K562 (cell line): ENCODE results near the gene GABPB1. TPM values are rescaled to one million over a fixed set of nuclear protein-coding genes. Genes with fewer than 3 reads are reported as not detected.

Experiments used
- ADNP ChIP-seq: fragments of 200-800 bp; sonication (Bioruptor generic); IDR thresholded peaks from 2 replicates; pipeline ENCODE4 v1.6.1; 2016; ENCODE audit warnings: missing genetic modification characterization, missing compliant biosample characterization
- ARHGAP35 ChIP-seq: fragments of 450-650 bp; IDR thresholded peaks from 2 replicates; pipeline ENCODE4 v1.6.1; 2018; ENCODE audit not compliant: partially characterized antibody
- BRD4 ChIP-seq: fragments of 200-600 bp; sonication (generic); IDR thresholded peaks from 2 replicates; pipeline ENCODE4 v1.6.1; 2017; ENCODE audit warnings: inconsistent platforms
- CBX1 ChIP-seq: sonication (generic); IDR thresholded peaks from 2 replicates; pipeline ENCODE4 v1.6.1; 2016; ENCODE audit warnings: antibody characterized with exemption, low read depth, mild to moderate bottlenecking
- CTBP1 ChIP-seq: fragments of 450-650 bp; IDR thresholded peaks from 2 replicates; pipeline ENCODE4 v1.6.1; 2016; ENCODE audit warnings: borderline replicate concordance
- EGR1 ChIP-seq: fragments of 450-650 bp; conservative IDR thresholded peaks from 2 replicates; pipeline ENCODE4 v1.6.1; 2017; ENCODE audit warnings: mild to moderate bottlenecking
- HNRNPUL1 ChIP-seq: fragments of 200-400 bp; formaldehyde crosslinking; IDR thresholded peaks from 2 replicates; pipeline ENCODE4 v1.6.1; 2017; ENCODE audit warnings: low read length
- KDM2B ChIP-seq: fragments of 250-450 bp; sonication (Bioruptor Pico); IDR thresholded peaks from 2 replicates; pipeline ENCODE4 v1.8.0; 2021; ENCODE audit warnings: mild to moderate bottlenecking, moderate library complexity
- KLF1 ChIP-seq: fragments of 450-650 bp; IDR thresholded peaks from 2 replicates; pipeline ENCODE4 v1.6.1; 2016; ENCODE audit warnings: missing genetic modification characterization, missing compliant biosample characterization
- MTF1 ChIP-seq: fragments of 250-450 bp; sonication (Bioruptor Pico); IDR thresholded peaks from 2 replicates; pipeline ENCODE4 v1.9.0; 2021; ENCODE audit warnings: moderate library complexity, mild to moderate bottlenecking, inconsistent platforms, borderline replicate concordance
- NEUROD1 ChIP-seq: fragments of 150-350 bp; IDR thresholded peaks from 2 replicates; pipeline ENCODE4 v1.6.1; 2014; ENCODE audit warnings: borderline replicate concordance, low read length, low read depth; ENCODE audit not compliant: partially characterized antibody
- RAD51 ChIP-seq: fragments of 450-650 bp; IDR thresholded peaks from 2 replicates; pipeline ENCODE4 v1.7.1; 2016; ENCODE audit warnings: low read depth, mild to moderate bottlenecking, borderline replicate concordance
- RBM22 ChIP-seq: fragments of 200-400 bp; formaldehyde crosslinking; IDR thresholded peaks from 2 replicates; pipeline ENCODE4 v1.6.1; 2018; ENCODE audit warnings: low read length, low read depth; ENCODE audit not compliant: poor library complexity, severe bottlenecking
- SMARCA4 ChIP-seq: fragments of 450-650 bp; IDR thresholded peaks from 2 replicates; pipeline ENCODE4 v1.6.1; 2016
- SMARCE1 ChIP-seq: fragments of 450-650 bp; IDR thresholded peaks from 2 replicates; pipeline ENCODE4 v1.7.1; 2016; ENCODE audit warnings: mild to moderate bottlenecking
- ZC3H4 ChIP-seq: sonication (generic); formaldehyde crosslinking; IDR thresholded peaks from 2 replicates; pipeline ENCODE4 v1.9.0; 2021; ENCODE audit warnings: missing genetic modification reagents, borderline replicate concordance
- ZEB2 ChIP-seq: fragments of 450-650 bp; IDR thresholded peaks from 2 replicates; pipeline ENCODE4 v1.6.1; 2016
- ZNF146 ChIP-seq: IDR thresholded peaks from one replicate; pipeline ENCODE4 v1.6.1; 2018; ENCODE audit warnings: missing compliant biosample characterization; ENCODE audit not compliant: unreplicated experiment
- ZNF316 ChIP-seq: fragments of 450-650 bp; IDR thresholded peaks from 2 replicates; pipeline ENCODE4 v1.6.1; 2016
- ZZZ3 ChIP-seq: fragments of 450-650 bp; IDR thresholded peaks from 2 replicates; pipeline ENCODE4 v1.6.1; 2016; ENCODE audit warnings: antibody characterized with exemption, mild to moderate bottlenecking, moderate library complexity
- polyA plus RNA-seq, 8 experiments: library from polyadenylated mRNA; depleted of rRNA in 4 of 8; stranded (reverse) in 5 of 8; unstranded in 3 of 8; fragments of >200 nt; fragmentation: Nextera tagmentation in 2 of 8; fragmentation: Illumina TruSeq in 1 of 8; extraction: Ambion mirVana in 2 of 8; extraction: Trizol in 1 of 8; gene quantifications; 2 replicates each; pipeline versions ENCODE4 v1.2.1 to v1.2.3, GENCODE V29; 2011 to 2014; ENCODE audit warnings: inconsistent platforms in 1 of 8, missing spikeins in 1 of 8
- total RNA-seq, 7 experiments: library from RNA; depleted of rRNA in 6 of 7; stranded (reverse); fragments of >200 nt in 6 of 7; fragmentation: Illumina TruSeq in 2 of 7; extraction: Trizol in 2 of 7; gene quantifications; 2 replicates each; pipeline versions ENCODE4 v1.2.1 to v1.2.3, GENCODE V29; 2011 to 2021; ENCODE audit warnings: low replicate concordance in 1 of 7
- TF ChIP-seq, protein P1 (sequence below): fragments of 150-350 bp; IDR thresholded peaks from 2 replicates; pipeline ENCODE4 v1.6.1; 2014; ENCODE audit warnings: low read depth, mild to moderate bottlenecking, low read length, borderline replicate concordance
- TF ChIP-seq, protein P2 (sequence below): fragments of 450-650 bp; conservative IDR thresholded peaks from 2 replicates; pipeline ENCODE4 v1.6.1; 2016; ENCODE audit warnings: missing genetic modification characterization, low read depth, mild to moderate bottlenecking, missing compliant biosample characterization, moderate library complexity
- TF ChIP-seq, protein P3 (sequence below): sonication (generic); IDR thresholded peaks from 2 replicates; pipeline ENCODE4 v1.6.1; 2016
- TF ChIP-seq, protein P4 (sequence below): sonication (generic); formaldehyde crosslinking; IDR thresholded peaks from 2 replicates; pipeline ENCODE4 v1.8.0; 2022; ENCODE audit warnings: mild to moderate bottlenecking, missing genetic modification reagents
- TF ChIP-seq, protein P5 (sequence below): fragments of 450-650 bp; formaldehyde crosslinking; IDR thresholded peaks from 2 replicates; pipeline ENCODE4 v1.4.0; 2020; ENCODE audit warnings: mild to moderate bottlenecking, moderate library complexity

Gene GABPB1
- total and polyA plus RNA-seq, 9 of the 15 experiments (the other 6 are each of a cell fraction or from before 2014, with no cell fraction given): 11.8 to 42.3 (median 33.2) TPM

DNA sequence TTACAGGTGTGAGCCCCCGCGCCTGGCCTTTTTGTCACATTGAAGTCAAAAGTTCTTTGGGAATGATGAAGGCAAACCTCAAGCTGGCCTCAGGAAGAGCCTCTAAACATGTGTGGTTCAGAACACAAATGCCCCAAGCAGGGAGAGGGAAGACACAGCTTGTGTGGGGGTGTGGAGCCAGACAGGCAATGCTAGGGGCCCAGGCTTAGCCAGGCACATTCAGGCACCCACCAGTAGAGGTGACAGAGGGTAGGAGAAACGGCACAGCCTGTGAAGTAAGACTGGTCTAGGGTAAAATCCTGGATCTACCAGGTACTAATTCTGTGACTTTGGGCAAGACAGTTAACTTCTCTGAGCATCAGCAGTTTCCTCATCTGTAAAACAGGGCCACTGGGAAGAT lies 93.0 kb downstream of the GABPB1 start (continued):
- TF ChIP-seq, protein P1, sequence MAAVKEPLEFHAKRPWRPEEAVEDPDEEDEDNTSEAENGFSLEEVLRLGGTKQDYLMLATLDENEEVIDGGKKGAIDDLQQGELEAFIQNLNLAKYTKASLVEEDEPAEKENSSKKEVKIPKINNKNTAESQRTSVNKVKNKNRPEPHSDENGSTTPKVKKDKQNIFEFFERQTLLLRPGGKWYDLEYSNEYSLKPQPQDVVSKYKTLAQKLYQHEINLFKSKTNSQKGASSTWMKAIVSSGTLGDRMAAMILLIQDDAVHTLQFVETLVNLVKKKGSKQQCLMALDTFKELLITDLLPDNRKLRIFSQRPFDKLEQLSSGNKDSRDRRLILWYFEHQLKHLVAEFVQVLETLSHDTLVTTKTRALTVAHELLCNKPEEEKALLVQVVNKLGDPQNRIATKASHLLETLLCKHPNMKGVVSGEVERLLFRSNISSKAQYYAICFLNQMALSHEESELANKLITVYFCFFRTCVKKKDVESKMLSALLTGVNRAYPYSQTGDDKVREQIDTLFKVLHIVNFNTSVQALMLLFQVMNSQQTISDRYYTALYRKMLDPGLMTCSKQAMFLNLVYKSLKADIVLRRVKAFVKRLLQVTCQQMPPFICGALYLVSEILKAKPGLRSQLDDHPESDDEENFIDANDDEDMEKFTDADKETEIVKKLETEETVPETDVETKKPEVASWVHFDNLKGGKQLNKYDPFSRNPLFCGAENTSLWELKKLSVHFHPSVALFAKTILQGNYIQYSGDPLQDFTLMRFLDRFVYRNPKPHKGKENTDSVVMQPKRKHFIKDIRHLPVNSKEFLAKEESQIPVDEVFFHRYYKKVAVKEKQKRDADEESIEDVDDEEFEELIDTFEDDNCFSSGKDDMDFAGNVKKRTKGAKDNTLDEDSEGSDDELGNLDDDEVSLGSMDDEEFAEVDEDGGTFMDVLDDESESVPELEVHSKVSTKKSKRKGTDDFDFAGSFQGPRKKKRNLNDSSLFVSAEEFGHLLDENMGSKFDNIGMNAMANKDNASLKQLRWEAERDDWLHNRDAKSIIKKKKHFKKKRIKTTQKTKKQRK: no peak
- TF ChIP-seq, protein P2, sequence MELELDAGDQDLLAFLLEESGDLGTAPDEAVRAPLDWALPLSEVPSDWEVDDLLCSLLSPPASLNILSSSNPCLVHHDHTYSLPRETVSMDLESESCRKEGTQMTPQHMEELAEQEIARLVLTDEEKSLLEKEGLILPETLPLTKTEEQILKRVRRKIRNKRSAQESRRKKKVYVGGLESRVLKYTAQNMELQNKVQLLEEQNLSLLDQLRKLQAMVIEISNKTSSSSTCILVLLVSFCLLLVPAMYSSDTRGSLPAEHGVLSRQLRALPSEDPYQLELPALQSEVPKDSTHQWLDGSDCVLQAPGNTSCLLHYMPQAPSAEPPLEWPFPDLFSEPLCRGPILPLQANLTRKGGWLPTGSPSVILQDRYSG (tag): no peak
- TF ChIP-seq CTBP1 (no peak), ZC3H4 (CRISPR knock-in tag) (no peak), SMARCE1 (no peak), KDM2B (CRISPR knock-in tag) (no peak), NEUROD1 (no peak), ZNF146 (CRISPR knock-in tag) (no peak), RAD51 (no peak), KLF1 (tag) (no peak), ADNP (peak; percentile 40; the same call in 1 of the 2 replicates), ZZZ3 (no peak), BRD4 (0 out of 2 replicates have a peak, but pooled peaks have one; percentile 78), MTF1 (CRISPR knock-in tag) (no peak), ZEB2 (no peak), ZNF316 (no peak), RBM22 (no peak), ARHGAP35 (no peak), SMARCA4 (0 out of 2 replicates have a peak, but pooled peaks have one; percentile 11), HNRNPUL1 (no peak), EGR1 (peak; percentile 47; the same call in 1 of the 2 replicates), CBX1 (0 out of 2 replicates have a peak, but pooled peaks have one; percentile 20)
- TF ChIP-seq, protein P3, sequence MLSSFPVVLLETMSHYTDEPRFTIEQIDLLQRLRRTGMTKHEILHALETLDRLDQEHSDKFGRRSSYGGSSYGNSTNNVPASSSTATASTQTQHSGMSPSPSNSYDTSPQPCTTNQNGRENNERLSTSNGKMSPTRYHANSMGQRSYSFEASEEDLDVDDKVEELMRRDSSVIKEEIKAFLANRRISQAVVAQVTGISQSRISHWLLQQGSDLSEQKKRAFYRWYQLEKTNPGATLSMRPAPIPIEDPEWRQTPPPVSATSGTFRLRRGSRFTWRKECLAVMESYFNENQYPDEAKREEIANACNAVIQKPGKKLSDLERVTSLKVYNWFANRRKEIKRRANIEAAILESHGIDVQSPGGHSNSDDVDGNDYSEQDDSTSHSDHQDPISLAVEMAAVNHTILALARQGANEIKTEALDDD: no peak
- TF ChIP-seq, protein P4, sequence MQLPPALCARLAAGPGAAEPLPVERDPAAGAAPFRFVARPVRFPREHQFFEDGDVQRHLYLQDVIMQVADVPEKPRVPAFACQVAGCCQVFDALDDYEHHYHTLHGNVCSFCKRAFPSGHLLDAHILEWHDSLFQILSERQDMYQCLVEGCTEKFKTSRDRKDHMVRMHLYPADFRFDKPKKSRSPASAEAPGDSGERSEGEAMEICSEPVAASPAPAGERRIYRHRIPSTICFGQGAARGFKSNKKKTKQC (CRISPR knock-in tag): no peak
- TF ChIP-seq, protein P5, sequence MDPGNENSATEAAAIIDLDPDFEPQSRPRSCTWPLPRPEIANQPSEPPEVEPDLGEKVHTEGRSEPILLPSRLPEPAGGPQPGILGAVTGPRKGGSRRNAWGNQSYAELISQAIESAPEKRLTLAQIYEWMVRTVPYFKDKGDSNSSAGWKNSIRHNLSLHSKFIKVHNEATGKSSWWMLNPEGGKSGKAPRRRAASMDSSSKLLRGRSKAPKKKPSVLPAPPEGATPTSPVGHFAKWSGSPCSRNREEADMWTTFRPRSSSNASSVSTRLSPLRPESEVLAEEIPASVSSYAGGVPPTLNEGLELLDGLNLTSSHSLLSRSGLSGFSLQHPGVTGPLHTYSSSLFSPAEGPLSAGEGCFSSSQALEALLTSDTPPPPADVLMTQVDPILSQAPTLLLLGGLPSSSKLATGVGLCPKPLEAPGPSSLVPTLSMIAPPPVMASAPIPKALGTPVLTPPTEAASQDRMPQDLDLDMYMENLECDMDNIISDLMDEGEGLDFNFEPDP: no peak
